ENCODE results near the gene SP2. TPM values are rescaled to one million over a fixed set of nuclear protein-coding genes. Genes with fewer than 3 reads are reported as not detected.

The SP2 gene
- total and polyA plus RNA-seq, 3 experiments from 2014 or later = 13.4 to 22.1 (median 21.5) TPM

GRCh38 chr17:47978324-47978723, 82.3 kb downstream of the SP2 start:
- H3K27me3 ChIP-seq (ENCODE audit: insufficient read depth, low read length, poor library complexity, severe bottlenecking) = no peaks in the 10 kb centered on the region
- DNase-seq = peak; percentile 8 to 64 (median 16)
- Mint-ChIP-seq H3K27ac (peak overlapping the region in 1 of 8 donors; percentile 66), H3K4me1 (peaks cover 10 to 27% (median 15%) of the 10 kb centered on the region in 3 donors), H3K27me3 (no peaks in the 10 kb centered on the region), H3K36me3 (peaks cover 0 to 88% (median 19%) of the 10 kb centered on the region in 3 donors), H3K4me3 (peak overlapping the region in 1 of 7 donors; percentile 34), H3K9me3 (no peaks in the 10 kb centered on the region)
- no peak overlapping the region for H3K4me3 ChIP-seq (ENCODE audit: low read length)
- peaks cover 47% of the 10 kb centered on the region for H3K36me3 ChIP-seq (ENCODE audit: insufficient read depth, low read length)
- no peak overlapping the region for H3K27ac ChIP-seq (ENCODE audit: low read depth, low read length)
- no peaks in the 10 kb centered on the region for H3K9me3 ChIP-seq (ENCODE audit: low read length)
- ChIA-PET CTCF (interaction anchor here (0.6 to 3.8 kb wide), 9 partner anchors 8 to 43 kb away, joined by 3 to 18 read pairs (median 4); partner anchors contain the start of genes CDK5RAP3 and PNPO), POLR2A (interaction anchor here (0.6 kb wide), 1 partner anchor 41 kb away, joined by 3 read pairs; no protein-coding TSS in a partner anchor)
- H3K4me1 ChIP-seq (ENCODE audit: insufficient read depth, low read length) = peaks cover 10% of the 10 kb centered on the region

Other genes starting within 250 kb of the SP2 start
- gene KPNB1, start 246.3 kb upstream of the SP2 start, total RNA-seq = 100 to 1,000 TPM; 907 to 915 TPM
- gene KPNB1, start 246.3 kb upstream of the SP2 start, polyA plus RNA-seq = 35.9 TPM
- gene TBKBP1, start 202.1 kb upstream of the SP2 start, total RNA-seq = 1 to 10 TPM; 6.6 to 6.7 TPM
- 1.8 TPM for gene TBKBP1, start 202.1 kb upstream of the SP2 start, polyA plus RNA-seq
- gene TBX21, start 163.0 kb upstream of the SP2 start, total RNA-seq = 10 to 100 TPM; 37.8 to 39.8 TPM
- 59.6 TPM for gene TBX21, start 163.0 kb upstream of the SP2 start, polyA plus RNA-seq
- gene OSBPL7, start 74.4 kb upstream of the SP2 start, total RNA-seq = 10 to 100 TPM; 16.9 to 17.5 TPM
- gene OSBPL7, start 74.4 kb upstream of the SP2 start, polyA plus RNA-seq = 11.0 TPM
- 10 to 100 TPM; 67.0 to 67.7 TPM for gene MRPL10, start 64.7 kb upstream of the SP2 start, total RNA-seq
- gene MRPL10, start 64.7 kb upstream of the SP2 start, polyA plus RNA-seq = 59.8 TPM
- under 1 TPM; 0.49 to 0.83 TPM for gene LRRC46, start 64.6 kb upstream of the SP2 start, total RNA-seq
- 0.28 TPM for gene LRRC46, start 64.6 kb upstream of the SP2 start, polyA plus RNA-seq
- 10 to 100 TPM; 17.3 to 18.0 TPM for gene SCRN2, start 55.0 kb upstream of the SP2 start, total RNA-seq
- gene SCRN2, start 55.0 kb upstream of the SP2 start, polyA plus RNA-seq = 17.2 TPM
- gene SP6, start 45.1 kb upstream of the SP2 start, total RNA-seq = under 1 TPM; 0.07 to 0.09 TPM
- gene SP6, start 45.1 kb upstream of the SP2 start, polyA plus RNA-seq = 0.59 TPM
- gene PNPO, start 45.3 kb downstream of the SP2 start, total RNA-seq = 10 to 100 TPM; 55.5 to 57.7 TPM
- gene PNPO, start 45.3 kb downstream of the SP2 start, polyA plus RNA-seq = 20.3 TPM
- gene PRR15L, start 61.6 kb downstream of the SP2 start, total RNA-seq = not detected
- gene PRR15L, start 61.6 kb downstream of the SP2 start, polyA plus RNA-seq = not detected
- gene CDK5RAP3, start 74.9 kb downstream of the SP2 start, total RNA-seq = 100 to 1,000 TPM; 178 to 184 TPM
- 81.3 TPM for gene CDK5RAP3, start 74.9 kb downstream of the SP2 start, polyA plus RNA-seq
- 1 to 10 TPM; 7.6 to 8.3 TPM for gene COPZ2, start 141.6 kb downstream of the SP2 start, total RNA-seq
- gene COPZ2, start 141.6 kb downstream of the SP2 start, polyA plus RNA-seq = 3.3 TPM
- 10 to 100 TPM; 94.5 to 98.4 TPM for gene NFE2L1, start 152.1 kb downstream of the SP2 start, total RNA-seq
- gene NFE2L1, start 152.1 kb downstream of the SP2 start, polyA plus RNA-seq = 13.1 TPM
- gene CBX1, start 205.2 kb downstream of the SP2 start, total RNA-seq = 10 to 100 TPM; 63.1 to 65.1 TPM
- gene CBX1, start 205.2 kb downstream of the SP2 start, polyA plus RNA-seq = 21.1 TPM
- gene SNX11, start 211.5 kb downstream of the SP2 start, total RNA-seq = 10 to 100 TPM; 43.3 to 45.2 TPM
- gene SNX11, start 211.5 kb downstream of the SP2 start, polyA plus RNA-seq = 26.5 TPM